GM13976 (cell line): ENCODE results near the gene RAB11FIP3.
"Not testable (repeated sequence)": the region's sequence is repeated elsewhere in the genome, so short reads cannot be mapped to it uniquely, and the experiment has no call there.

Source experiments
- DNase-seq: peaks from one replicate; pipeline ENCODE4 v3.0.0; 2012; ENCODE audit warnings: low spot score
- in situ Hi-C: fragments of 300-500 bp; cut with MboI; formaldehyde crosslinking; loops from one replicate; pipeline ENCODE4 v1.12.0; 2022; ENCODE audit warnings: low sequenced_read_pairs, mixed read lengths, inconsistent platforms; ENCODE audit not compliant: unreplicated experiment
- TF ChIP-seq, protein P1 (sequence below): IDR thresholded peaks from 2 replicates; pipeline ENCODE4 v1.5.1; 2012; ENCODE audit warnings: borderline replicate concordance, mild to moderate bottlenecking; ENCODE audit not compliant: insufficient read depth; ENCODE audit errors: extremely low read depth, missing control alignments, control extremely low read depth

RAB11FIP3 gene

DNA sequence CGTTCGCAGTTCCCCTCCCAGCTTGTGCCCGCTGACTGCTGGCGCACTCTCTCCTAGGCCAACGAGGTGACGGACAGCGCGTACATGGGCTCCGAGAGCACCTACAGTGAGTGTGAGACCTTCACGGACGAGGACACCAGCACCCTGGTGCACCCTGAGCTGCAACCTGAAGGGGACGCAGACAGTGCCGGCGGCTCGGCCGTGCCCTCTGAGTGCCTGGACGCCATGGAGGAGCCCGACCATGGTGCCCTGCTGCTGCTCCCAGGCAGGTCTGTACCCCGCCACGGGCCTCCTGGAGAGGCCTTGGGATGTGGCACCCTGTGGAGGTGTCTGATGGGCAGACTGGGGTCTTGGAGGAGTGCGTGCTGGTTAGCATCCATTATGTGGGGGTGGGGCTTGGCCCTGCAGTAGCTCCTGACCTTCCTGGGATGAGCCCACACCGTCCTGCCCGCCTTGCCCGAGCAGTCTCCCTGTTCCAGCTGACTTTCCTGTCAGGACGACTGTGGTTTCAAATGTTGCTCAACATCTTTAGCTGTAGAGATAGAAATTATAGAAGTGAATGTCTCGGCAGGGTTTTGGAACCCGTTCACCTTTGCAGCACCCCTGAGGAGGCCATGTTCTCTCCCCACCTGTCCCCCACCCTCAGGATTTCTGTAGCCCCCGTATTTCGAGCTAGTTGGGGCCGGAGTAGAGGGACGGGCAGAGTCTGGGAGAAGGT is 57.2 kb downstream of the RAB11FIP3 start:
- TF ChIP-seq, protein P1, sequence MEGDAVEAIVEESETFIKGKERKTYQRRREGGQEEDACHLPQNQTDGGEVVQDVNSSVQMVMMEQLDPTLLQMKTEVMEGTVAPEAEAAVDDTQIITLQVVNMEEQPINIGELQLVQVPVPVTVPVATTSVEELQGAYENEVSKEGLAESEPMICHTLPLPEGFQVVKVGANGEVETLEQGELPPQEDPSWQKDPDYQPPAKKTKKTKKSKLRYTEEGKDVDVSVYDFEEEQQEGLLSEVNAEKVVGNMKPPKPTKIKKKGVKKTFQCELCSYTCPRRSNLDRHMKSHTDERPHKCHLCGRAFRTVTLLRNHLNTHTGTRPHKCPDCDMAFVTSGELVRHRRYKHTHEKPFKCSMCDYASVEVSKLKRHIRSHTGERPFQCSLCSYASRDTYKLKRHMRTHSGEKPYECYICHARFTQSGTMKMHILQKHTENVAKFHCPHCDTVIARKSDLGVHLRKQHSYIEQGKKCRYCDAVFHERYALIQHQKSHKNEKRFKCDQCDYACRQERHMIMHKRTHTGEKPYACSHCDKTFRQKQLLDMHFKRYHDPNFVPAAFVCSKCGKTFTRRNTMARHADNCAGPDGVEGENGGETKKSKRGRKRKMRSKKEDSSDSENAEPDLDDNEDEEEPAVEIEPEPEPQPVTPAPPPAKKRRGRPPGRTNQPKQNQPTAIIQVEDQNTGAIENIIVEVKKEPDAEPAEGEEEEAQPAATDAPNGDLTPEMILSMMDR, result no peak
- in situ Hi-C loops, result no loop called here
- DNase-seq, result no peak

DNA sequence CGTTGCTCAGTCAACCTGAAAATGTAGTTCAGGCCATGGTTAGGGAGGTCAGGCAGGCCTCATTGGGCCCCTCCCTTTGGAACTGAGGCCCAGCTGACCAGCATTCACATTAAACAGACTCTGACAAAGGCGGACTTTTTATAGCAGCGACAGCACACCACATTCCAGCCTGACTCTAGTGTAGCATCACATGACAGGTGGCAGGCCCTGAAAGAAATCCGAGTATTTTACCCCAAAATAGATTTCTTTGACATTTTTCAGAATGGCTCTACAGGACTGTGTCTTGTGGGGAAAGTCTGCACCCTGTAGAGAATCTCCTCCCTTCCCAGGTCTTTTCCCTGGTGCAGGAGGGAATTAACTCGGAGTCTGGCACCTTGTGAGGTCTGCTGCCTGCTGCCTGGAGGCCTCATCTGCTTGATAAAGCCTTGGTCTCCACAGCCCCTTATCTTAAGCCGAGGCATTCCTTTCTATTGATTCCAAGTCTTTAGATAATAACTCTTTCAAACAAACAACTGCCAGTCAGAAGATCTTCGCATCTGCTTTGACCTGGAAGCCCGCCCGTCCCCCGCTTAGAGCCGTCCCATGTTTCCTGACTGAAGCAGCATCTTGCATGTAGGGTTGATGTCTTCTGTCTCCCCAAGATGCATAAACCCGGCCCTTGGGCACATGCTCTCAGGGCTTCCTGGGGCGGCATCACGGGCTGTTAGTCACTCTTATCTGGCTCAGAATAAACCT is 58.1 kb downstream of the RAB11FIP3 start:
- in situ Hi-C loops, result no loop called here
- no peak for DNase-seq
- TF ChIP-seq, protein P1, result no peak

DNA sequence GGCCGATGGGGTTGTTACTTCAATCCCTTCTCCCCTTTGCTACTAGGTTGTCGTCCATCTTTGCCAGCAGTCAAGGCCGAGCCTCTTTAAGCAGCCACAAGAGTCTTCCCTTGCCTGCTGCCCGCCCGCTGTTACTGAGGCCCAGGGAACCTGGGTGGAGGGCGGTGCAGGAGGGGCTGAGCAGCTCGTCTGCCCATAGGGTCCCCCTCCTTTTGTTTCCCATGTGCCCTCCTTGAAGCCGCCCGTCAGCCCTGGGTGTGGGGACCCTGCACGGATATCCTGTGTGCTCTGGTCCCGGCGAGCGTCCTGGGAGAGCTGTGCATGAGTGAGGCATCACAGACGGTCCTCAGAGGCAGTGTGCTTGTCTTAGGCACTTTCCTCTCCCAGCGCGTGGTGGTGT is 64.2 kb downstream of the RAB11FIP3 start:
- no peak for DNase-seq
- in situ Hi-C loops, result no loop called here
- TF ChIP-seq, protein P1, result no peak

DNA sequence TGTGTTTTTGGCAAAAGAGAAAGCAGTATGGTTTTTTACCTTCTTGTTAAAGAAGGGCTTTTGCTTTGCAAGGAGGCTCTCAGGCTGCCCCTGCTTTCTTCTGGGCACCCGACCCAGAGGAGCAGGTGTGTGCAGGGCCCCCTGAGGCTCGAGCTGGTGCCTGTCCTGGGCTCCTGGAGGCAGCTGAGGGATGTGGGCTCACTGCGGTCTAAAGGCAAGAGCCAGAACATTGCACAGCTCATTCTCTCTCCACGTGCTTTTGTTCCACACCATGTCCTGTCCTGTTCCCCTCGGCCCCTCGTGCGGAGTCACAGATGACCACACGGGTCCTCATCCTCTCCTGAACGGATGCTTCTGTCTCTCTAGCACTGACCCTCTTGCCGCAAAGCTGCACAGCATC is 65.3 kb downstream of the RAB11FIP3 start:
- DNase-seq, result no peak
- TF ChIP-seq, protein P1, result no peak
- in situ Hi-C loops, result no loop called here

DNA sequence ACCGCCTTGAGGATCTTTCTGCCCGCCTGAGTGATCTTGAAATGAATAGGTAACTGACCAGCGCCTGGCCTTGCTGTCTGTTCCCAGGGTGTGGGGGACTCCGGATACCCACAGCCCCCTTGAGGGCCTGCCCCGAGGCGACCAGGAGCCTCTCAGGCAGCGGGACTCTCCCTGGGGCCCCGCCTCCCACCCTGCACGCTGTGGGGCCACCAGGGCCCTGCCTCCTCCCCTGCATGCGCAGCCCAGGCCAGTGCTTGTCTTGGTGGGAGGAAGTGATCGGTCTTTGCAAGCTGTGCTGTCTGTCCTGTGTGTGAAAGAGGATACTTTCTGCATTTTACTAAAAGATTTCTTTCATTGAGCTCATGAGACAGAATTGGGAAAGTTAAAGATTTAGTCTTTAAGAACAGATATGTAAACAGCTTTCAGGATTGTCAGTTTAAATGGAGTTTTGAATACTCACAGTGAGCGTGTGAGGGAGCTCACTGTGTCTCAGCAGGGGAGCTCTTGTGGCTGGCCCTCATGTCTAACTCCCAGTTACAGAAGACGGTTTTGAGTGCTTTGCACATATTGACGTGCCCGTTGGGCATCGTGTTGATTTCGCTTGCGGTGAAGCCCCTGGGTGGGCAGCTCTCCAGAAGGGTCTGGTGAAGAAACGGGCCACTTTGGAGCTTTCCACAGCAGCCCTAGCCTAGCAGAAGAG is 65.9 kb downstream of the RAB11FIP3 start:
- in situ Hi-C loops, result no loop called here
- TF ChIP-seq, protein P1, result no peak
- DNase-seq, result no peak

DNA sequence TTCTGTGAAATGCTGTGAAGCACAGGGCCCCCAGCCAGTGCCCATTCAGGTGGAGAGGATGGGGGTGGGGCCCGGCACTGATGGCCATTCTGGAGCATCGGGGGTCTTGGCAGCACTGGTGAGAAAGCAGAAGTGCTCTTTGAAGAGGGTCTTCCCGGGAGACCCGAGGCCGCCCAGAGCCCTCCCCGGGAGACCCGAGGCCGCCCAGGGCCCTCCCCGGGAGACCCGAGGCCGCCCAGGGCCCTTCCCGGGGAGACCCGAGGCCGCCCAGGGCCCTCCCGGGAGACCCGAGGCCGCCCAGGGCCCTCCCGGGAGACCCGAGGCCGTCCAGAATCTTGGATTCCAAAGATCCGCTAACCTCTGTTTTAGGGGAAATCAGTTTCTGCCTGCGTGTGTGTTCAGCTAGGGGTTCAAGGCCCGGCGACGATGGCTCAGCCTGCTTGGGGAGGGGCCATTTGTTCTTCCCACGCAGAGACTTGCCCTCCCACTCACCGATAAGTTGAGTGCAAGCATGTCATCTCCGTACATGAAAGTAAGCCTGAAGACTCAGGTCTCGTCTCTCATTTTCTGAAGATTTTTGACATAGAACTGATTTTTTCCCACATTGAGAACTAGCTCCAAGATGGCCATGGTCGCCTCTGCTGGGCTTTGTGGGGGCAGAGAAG is 66.9 kb downstream of the RAB11FIP3 start:
- DNase-seq, result no peak
- in situ Hi-C loops, result no loop called here
- TF ChIP-seq, protein P1, result no peak

DNA sequence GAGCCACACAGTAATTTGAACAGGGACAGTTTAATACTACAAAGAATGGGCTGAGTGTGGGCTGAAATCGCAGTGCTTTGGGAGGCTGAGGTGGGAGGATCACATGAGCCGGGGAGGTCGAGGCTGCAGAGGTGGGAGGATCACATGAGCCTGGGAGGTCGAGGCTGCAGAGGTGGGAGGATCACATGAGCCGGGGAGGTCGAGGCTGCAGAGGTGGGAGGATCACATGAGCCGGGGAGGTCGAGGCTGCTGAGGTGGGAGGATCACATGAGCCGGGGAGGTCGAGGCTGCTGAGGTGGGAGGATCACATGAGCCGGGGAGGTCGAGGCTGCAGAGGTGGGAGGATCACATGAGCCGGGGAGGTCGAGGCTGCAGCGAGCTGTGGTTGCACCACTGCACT is 69.2 kb downstream of the RAB11FIP3 start:
- in situ Hi-C loops, DNase-seq: not testable (repeated sequence)
